ENCODE measurements around the gene WRAP73. TPM values are rescaled to one million over a fixed set of nuclear protein-coding genes. Genes with fewer than 3 reads are reported as not detected.

Gene WRAP73
- total and polyA plus RNA-seq, 9 of the 15 experiments (the other 6 are each of a cell fraction or from before 2014, with no cell fraction given): 4.3 to 51.8 (median 30.1) TPM

DNA sequence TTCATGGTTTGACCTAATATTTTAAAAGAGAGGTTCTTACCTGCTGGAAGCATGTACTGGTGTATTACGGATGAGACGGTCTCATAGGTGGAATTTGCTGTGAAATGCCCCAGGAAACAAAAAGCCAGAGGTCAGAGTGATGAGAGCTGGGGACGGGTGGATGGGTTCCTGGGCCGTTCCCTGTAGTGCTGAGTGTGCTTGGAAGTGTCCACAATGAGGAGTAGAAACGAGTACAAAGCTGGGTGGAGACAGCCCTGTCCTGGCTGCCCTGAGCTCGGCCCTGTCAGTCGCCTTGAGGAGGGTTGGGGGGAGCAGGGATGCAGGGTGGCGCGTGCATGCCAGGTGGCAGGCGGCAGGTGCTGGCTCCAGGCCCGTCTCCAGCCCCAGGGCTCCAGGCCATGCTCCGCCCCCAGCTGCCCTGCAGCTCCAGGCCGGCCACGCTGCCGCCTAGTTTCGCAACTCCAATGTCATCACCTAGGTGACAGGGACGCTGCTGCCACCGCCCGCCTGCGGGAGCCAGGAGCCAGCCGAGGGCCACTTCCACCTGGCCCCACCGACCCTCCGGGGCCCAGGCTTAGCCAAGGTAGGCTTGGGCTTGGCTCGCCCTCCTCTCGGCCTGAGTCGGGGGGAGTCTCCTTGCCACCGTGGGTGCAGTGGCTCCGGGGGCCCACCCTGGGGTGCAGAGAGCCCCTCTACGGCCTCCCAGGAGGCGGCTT, 18.8 kb upstream of the WRAP73 start (continued):
- TF ChIP-seq, protein P1, sequence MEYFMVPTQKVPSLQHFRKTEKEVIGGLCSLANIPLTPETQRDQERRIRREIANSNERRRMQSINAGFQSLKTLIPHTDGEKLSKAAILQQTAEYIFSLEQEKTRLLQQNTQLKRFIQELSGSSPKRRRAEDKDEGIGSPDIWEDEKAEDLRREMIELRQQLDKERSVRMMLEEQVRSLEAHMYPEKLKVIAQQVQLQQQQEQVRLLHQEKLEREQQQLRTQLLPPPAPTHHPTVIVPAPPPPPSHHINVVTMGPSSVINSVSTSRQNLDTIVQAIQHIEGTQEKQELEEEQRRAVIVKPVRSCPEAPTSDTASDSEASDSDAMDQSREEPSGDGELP (CRISPR knock-in tag; IDR thresholded peaks at IDR 0.05; ENCODE audit: borderline replicate concordance): peak; percentile 74; the same call in 1 of the 2 replicates
- TF ChIP-seq SRSF9 (IDR thresholded peaks at IDR 0.05; ENCODE audit: borderline replicate concordance, low read depth, low read length) (no peak), PTRF (tag; IDR thresholded peaks at IDR 0.05) (no peak), YBX1 (IDR thresholded peaks at IDR 0.05) (no peak), GTF3C2 (IDR thresholded peaks at IDR 0.05; ENCODE audit: borderline replicate concordance, extremely low read depth, insufficient read length) (no peak), ZNF696 (CRISPR knock-in tag; conservative IDR thresholded peaks at IDR 0.05) (no peak), ZKSCAN1 (IDR thresholded peaks at IDR 0.05; ENCODE audit: low read depth, low read length) (no peak), ZNF717 (CRISPR knock-in tag; IDR thresholded peaks at IDR 0.05) (no peak), ZNF407 (IDR thresholded peaks at IDR 0.05; ENCODE audit: low read depth) (no peak), NELFE (IDR thresholded peaks at IDR 0.05; ENCODE audit: insufficient read depth, insufficient read length) (no peak), CBX8 (IDR thresholded peaks at IDR 0.05; ENCODE audit: borderline replicate concordance, extremely low read depth, low read depth, low read length, poor library complexity, severe bottlenecking) (no peak), PHTF2 (CRISPR knock-in tag; IDR thresholded peaks at IDR 0.05) (no peak), MAFG (tag; conservative IDR thresholded peaks at IDR 0.05) (no peak), HES1 (IDR thresholded peaks at IDR 0.05; ENCODE audit: low read depth) (no peak), MEF2D (tag; conservative IDR thresholded peaks at IDR 0.05; ENCODE audit: low read depth) (no peak)
